Astrocyte of the spinal cord (primary cell): Measurements from ENCODE around the gene SIVA1.
A peak's percentile ranks its signal among the peaks of the same experiment; 100 is the strongest.

ENCODE experiments used
- DNase-seq: peaks from one replicate; pipeline ENCODE4 v3.0.0; 2011; ENCODE audit warnings: low read depth, low spot score
- H3K4me3 ChIP-seq: 2 replicates; pipeline ENCODE4 v1.5.1; 2011; ENCODE audit warnings: low read depth, mild to moderate bottlenecking, low read length, moderate library complexity
- CTCF ChIP-seq: IDR thresholded peaks from 2 replicates; pipeline ENCODE4 v1.5.1; 2012; ENCODE audit warnings: low read depth, mild to moderate bottlenecking, low read length, inconsistent platforms
- in situ Hi-C: cut with HindIII; loops from 2 replicates; pipeline ENCODE4 v1.10.0; 2017; ENCODE audit warnings: low sequenced_read_pairs

The SIVA1 gene

DNA sequence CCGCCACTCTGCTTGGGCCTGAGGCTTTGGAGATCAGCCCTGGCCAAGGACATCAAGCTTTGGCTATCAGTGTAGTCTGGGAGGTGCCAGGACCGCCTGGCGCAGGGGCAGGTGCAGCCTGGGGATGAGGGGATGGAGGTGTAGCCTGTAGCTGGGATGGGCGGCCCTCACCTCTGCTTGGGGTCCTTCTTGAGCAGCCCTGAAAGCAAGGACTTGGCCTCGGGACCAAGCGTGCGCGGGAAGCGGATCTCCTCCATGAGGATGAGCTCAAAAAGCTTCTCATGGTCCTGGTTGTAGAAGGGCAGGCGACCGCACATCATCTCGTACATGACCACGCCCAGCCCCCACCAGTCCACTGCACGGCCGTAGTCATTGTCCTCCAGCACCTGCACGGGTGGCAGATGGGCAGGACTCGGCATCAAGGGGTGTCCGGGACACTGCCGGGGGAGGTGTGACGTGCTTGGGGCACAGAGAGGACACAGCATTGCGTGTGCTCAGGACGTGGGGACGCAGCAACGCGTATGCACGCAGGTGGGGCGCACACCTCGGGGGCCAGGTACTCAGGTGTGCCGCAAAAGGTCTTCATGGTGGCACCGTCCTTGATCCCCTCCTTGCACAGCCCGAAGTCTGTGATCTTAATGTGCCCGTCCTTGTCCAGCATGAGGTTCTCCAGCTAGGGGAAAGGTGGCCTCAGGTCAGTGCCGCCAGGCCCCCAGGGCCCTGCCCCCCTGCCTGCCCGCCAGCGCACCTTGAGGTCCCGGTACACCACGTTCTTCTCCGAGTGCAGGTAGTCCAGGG, 20.0 kb downstream of the SIVA1 start:
- no peak for TF ChIP-seq CTCF
- in situ Hi-C loops, result no loop called here
- no peak overlapping the region for H3K4me3 ChIP-seq
- no peak for DNase-seq

- TF ChIP-seq CTCF, result peak; percentile 22
- in situ Hi-C loops, result no loop called here
- H3K4me3 ChIP-seq, result no peak overlapping the region
- DNase-seq, result no peak
Measured at GRCh38 chr14:104773505-104774452, 20.8 kb downstream of the SIVA1 start.

GRCh38 chr14:104774453-104775072, 21.6 kb downstream of the SIVA1 start:
- no peak for TF ChIP-seq CTCF
- in situ Hi-C loops, result no loop called here
- DNase-seq, result no peak
- no peak overlapping the region for H3K4me3 ChIP-seq

GRCh38 chr14:104775073-104775489, 22.1 kb downstream of the SIVA1 start:
- TF ChIP-seq CTCF, result no peak
- DNase-seq, result no peak
- in situ Hi-C loops, result no loop called here
- no peak overlapping the region for H3K4me3 ChIP-seq

DNA sequence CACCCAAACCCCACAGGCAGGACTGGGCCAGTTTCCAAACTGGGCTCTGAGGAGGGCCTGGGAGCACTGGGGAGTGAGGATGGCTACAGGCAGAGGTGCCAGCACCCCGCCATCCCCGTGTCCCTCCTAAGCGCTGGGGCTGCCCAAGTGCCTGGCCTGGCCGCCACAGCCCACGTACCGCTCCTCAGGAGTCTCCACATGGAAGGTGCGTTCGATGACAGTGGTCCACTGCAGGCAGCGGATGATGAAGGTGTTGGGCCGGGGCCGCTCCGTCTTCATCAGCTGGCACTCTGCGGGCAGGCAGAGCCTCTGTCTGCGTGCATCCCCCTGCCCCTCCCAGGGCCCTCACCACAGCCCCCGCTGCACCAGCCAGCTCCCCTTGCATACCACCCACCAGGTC, 23.5 kb downstream of the SIVA1 start:
- H3K4me3 ChIP-seq, result no peak overlapping the region
- in situ Hi-C loops, result no loop called here
- TF ChIP-seq CTCF, result no peak
- no peak for DNase-seq

- DNase-seq, result no peak
- no peak for TF ChIP-seq CTCF
- no peak overlapping the region for H3K4me3 ChIP-seq
- in situ Hi-C loops, result no loop called here
Measured at GRCh38 chr14:104776961-104777807, 24.2 kb downstream of the SIVA1 start.
